DMS53 treated with DMSO at 0.1 percent for 48 hours (cell line): ENCODE results near the gene MAGEC3.
"Not testable (repeated sequence)": the region's sequence is repeated elsewhere in the genome, so short reads cannot be mapped to it uniquely, and the experiment has no call there.

Experiments
- DNase-seq: peaks from one replicate; lab custom pipeline; 2025; ENCODE audit not compliant: unreplicated experiment; lab: John Stamatoyannopoulos, UW

The MAGEC3 gene, protein sequence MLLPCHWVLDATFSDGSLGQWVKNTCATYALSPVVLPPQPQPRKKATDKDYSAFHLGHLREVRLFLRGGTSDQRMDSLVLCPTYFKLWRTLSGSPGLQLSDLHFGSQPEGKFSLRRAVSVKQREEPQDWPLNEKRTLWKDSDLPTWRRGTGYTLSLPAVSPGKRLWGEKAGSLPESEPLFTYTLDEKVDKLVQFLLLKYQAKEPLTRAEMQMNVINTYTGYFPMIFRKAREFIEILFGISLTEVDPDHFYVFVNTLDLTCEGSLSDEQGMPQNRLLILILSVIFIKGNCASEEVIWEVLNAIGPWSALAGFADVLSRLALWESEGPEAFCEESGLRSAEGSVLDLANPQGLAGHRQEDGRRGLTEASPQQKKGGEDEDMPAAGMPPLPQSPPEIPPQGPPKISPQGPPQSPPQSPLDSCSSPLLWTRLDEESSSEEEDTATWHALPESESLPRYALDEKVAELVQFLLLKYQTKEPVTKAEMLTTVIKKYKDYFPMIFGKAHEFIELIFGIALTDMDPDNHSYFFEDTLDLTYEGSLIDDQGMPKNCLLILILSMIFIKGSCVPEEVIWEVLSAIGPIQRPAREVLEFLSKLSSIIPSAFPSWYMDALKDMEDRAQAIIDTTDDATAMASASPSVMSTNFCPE

DNA sequence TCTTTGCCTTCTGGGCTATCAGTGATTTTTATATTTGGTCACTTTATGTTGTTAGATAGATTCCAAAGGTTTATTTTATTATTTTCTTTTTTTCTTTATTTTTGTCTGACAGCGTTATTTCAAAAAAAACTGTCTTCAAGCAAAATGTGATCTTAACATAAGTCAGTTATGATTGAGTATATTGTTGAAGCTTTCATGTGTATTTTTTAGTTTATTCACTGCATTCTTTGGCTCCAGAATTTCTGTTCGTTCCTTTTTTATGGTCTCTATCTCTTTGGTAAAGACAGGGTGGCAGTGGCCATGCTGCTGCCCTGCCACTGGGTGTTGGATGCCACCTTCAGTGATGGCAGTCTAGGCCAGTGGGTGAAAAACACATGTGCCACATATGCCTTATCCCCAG, at the start of gene MAGEC3:
TSS of gene MAGEC3 (plus strand) at position 301 of the 400 bp plus-strand sequence. CDS start at position 301, 0 bp downstream.
- no peak for DNase-seq

DNA sequence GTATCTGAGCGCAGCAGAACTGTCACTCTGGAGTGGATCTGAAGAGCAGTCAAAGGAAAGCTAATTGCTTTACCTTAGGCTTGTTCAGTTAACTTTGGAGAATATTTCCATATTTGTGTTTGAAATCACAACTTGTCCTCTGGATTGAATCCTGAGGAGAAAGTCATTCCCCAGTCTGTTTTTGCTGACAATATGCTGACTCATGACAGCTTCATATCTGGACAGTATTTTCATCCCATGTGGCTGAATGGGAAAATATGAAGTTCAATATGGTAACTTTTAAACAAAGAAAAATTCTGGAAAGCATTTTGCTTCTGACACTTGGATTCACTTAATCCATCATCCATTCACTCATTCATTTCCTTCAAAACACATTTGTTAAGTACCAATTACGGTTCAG, 46.3 kb upstream of the MAGEC3 start:
- no peak for DNase-seq

DNA sequence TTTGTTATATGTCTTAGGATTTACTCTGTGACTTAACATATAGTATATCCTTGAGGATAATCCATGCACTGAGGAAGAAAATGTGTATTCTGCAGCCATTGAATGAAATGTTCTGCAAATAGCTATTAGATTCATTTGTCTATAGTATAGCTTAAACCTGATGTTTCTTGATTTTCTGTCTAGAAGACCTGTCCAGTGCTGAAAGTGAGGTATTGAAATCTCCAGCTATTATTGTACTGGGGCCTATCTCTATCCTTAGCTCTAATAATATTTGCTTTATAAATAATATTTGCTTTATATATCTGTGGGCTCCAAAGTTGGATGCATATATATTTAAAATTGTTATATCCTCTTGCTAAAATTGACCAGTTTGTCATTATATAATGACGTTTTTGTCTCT, 26.7 kb upstream of the MAGEC3 start:
- DNase-seq, result no peak

DNA sequence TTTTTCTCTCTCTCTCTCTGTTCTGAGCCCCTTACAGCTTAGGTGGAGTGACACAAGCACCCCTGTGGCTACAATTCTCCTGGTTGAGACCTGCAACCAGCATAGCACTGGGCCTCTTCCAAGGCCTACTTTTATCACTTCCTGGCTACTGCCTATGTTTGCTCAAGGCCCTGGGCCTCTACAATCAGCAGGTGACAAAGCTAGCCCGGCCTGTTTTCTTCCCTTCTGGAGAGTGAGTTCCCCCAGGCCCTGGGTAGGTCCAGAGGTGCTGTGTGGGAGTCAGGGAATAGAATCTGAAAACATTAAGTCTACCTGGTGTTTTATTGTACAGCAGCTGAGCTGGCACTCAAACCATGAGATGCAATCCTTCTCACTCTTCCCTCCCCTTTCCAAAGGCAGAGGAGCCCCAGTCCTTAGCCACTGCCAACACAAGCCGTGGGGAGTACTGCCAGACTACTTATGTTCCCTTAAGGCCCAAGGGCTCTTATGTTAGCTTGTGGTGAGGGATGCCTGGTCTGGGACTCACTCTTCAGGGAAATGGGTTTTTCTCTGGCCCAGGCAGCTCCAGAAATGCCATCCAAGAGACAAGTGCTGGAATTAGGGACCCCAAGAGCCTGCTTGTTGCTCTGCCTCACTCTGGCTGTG, 23.8 kb upstream of the MAGEC3 start:
- DNase-seq, result peak; percentile 45

DNA sequence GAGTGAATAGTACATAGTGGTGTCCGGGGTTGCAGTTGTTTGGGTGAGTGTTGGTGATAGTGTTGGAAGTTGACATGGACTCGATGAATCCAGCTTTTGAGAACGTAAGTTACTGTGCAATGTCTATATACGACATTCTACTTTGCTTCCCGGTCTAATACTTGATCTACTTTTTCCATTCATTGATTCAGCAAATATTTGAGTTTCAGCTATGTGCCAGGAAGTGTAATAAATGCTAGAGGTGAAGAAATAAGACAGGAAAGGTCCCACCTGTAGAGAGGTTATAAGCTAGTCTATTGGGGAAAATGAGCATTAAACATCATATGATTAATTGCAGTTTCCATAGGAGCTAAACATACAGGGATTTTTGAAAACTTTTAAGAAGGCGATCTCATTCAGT, 22.2 kb upstream of the MAGEC3 start:
- no peak for DNase-seq

DNA sequence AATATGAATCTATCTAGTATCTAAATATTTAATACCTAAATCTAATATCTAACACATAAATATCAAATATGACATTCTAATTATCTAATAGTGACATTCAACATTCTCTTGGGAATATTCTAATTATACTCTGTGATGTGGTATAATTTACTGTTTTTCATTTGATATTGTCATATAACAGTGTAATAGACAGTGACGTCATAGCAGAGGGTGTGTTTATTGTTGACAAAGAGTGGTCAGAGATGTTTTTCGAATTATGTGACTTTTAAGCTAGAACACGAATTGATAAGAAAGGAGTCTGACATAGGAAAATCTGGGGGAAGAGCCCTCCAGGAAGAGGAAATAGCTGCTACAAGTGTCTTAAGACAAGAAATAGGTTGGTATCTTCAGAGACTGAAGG, 5.9 kb upstream of the MAGEC3 start:
- no peak for DNase-seq

DNA sequence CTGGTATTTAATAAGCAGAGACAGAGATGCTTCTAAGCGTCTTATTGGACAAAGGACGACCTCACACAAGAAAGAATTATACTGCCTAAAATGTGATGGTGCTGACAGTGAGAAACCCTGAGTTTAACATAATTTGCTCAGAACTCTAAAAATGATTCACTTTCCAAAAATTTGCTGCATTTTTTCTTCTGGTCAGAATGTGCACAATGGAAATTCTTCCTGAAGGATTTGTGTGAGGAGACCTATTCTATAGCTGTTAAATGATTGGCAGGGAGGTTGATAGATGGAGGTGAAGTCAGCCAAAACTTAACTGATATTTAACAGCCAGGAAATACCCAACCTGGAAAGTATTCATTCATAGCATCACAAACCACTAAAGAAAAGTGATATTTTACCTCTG, 1.7 kb downstream of the MAGEC3 start:
- DNase-seq, result no peak

DNA sequence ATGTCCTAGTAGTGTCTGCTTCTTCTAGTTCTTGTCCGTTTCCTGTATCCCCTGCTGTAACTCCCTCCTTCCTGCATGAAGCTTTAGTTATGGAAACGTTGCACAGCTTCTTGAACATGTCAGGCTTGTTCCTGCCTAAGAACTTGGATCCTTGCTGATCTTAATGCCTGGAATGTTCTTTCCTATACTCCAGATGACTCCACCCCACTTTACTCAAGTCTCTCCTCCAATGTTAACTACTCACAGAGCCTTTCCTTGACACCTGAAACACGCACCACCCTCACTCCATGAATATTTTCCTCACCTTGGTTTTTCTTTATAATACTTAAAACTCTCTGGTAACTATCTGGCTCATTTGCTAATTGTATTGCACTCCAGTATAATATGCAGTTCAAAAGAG, 19.4 kb downstream of the MAGEC3 start:
- DNase-seq, result no peak

DNA sequence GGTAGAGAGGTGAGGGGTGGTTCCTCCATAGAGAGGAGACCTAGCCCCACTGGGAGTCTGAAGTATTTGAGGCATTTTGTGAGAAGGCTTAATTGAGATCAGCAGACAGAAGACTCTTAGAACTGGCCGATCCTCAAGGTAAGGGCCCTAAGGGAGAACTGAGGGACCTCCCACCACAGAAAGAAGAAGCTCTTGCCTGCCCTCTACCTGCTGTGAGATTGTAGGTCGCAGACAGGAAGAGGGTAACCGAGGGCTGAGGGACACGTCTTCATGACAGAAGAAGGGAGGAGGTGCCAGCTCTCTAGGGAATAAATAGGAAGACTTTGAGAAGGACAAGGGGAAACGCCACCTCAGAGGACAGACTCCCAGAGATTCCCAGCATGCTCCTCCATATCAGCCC, 41.5 kb downstream of the MAGEC3 start:
- DNase-seq, result no peak

DNA sequence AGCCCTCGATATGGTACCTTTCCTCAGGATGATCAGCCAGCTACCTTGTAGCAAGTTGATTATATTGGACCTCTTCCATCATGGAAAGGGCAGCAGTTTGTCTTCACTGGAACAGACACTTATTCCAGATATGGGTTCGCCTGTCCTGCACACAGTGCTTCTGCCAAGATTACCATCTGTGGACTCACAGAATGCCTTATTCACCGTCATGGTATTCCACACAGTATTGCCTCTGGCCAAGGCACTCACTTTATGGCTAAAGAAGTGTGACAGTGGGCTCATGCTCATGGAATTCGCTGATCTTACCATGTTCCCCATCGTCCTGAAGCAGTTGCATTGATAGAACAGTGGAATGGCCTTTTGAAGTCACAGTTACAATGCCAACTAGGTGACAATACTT, 50.7 kb downstream of the MAGEC3 start:
- not testable (repeated sequence) for DNase-seq

DNA sequence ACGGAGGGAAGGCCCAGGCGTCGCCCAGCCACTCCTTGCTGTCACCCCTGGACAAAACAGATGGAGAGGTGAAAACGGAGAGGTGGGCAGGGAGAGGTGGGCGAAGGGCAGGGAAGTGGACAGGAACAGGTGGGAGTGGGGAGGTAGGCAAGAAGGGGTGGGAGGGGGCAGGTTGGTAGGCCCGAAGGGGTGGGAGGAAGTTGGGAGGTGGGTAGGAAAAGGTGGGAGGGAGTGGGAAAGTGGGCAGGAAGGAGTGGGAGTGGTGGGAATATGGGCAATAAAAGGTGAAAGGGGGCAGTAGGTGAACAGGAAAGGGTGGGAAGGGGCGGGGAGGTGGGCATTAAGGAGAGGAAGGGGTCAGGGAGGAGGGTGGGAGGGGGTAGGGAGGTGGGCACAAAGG, 56.6 kb downstream of the MAGEC3 start:
- no peak for DNase-seq

DNA sequence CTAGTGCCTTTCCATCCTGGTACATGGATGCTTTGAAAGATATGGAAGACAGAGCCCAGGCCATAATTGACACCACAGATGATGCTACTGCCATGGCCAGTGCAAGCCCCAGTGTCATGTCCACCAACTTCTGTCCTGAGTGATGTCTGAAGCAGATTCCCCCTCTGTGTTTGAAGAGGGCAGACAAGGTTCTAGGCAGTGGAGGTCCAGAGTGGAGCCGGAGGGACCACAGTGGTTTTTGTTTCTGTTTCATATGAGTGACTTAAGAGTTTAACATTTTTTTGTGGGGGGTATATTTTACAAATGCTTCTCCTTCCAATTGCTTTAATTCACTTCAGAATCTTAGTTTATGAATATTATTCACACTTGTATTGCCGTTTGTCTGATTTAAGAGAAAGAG, 59.6 kb downstream of the MAGEC3 start:
- no peak for DNase-seq

DNA sequence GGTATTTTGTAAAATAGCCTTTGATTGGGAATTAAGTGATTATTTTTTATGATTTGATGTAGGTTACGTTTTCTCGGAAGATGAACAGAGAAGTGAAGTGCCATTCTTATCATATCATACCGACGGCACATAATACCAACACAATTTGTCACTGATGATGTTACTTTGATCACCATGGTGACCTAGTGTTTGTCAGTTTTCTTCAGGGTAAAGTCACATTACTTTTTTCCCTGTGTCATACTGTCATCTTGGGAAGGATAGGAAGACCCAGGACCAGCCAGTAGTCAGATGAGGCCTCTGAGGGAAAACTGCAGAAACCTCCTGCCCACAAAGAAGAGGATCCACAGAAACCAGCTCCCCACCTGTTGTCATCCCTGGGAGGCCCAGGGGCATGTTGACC, 64.2 kb downstream of the MAGEC3 start:
- no peak for DNase-seq

DNA sequence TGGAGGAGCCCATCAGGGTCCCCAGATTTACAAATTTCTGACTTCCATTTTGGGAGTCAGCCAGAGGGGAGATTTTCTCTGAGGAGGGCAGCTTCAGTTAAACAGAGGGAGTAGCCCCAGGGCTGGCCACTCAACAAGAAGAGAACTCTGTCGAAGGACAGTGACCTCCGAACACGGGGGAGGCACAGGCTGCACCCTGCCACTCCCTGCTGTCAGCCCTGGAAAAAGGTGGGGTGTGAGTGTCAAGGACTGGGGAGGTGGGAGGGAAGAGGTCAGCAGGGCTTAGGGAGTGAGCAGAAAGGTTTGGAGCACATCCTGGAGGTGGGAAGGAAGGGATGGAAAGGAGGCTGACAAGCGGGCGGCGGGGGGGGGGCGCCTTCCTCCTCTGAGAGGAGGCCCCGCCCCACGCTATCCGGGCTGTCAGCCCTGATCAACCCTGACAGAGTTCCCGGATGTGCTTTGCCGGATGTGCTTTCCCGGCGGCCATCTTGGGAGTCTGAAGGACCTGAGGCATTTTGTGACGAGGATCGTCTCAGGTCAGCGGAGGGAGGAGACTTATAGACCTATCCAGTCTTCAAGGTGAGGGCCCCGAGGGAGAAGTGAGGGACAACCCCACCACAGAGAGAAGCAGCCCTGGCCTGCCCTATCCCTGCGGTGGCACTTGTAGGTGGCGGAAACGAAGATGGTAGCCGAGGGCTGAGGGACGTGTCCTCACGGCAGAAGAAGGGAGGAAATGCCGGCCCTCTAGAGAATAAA, 65.5 kb downstream of the MAGEC3 start, which contains the start of gene MAGEC1:
TSS of gene MAGEC1 (plus strand) at position 495 of the 756 bp plus-strand sequence. CDS start 1,179 bp downstream, outside the sequence.
- no peak for DNase-seq

DNA sequence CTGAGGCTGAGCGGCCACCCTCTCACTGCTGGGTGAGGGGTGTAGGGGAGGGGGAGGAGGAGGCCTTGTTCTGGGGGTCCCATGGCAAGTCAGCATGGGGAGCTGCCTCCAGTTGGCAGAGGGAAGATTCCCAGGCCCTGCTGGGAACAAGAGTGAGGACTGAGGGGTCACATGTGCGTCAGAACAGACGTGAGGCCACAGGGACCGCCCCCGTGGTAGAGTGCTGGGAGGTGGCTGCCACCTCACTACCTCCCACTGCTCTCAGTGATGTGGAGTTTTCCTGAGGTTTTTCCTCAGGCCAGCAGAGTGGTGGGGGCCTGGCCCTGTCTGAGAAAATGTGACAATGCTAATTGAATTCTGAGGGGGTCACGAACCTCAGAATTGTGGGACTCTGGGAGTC, 66.1 kb downstream of the MAGEC3 start:
- DNase-seq, result no peak

DNA sequence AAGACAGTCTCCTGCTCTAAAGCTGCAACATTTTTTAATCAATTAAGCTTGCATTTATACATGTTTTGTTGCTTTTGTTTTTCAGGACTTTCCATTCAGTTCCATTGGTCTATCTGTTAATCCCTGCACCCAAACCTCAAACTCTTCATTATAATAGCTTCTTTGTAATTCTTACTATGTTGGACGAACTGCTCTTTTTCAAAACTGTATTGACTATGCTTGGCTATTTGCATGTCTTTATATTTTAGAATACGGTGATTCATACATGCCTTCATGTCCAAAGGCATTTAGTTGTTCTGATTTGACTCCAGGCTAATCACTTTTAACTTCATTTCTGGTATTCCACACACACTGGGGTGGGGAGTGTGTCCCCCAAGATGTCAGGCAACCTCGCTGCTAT, 79.7 kb downstream of the MAGEC3 start:
- no peak for DNase-seq

DNA sequence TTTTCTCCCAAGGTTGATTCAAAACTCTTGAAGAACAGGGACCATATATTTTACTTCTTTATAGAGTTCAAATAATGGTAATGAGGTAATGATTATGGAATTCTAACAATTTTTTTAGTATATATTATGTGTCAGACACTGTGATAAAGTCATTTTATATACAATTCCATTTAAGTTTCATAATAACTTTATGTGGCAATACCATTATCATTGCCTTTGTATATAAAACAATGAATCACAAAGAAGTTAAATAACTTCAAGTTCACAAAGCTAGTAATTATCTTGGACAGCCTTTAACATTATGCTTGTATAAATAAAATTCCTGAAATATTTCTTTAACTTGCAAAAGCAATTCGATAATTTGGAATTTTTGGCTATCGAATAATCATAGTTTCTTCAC, 86.2 kb downstream of the MAGEC3 start:
- DNase-seq, result no peak

DNA sequence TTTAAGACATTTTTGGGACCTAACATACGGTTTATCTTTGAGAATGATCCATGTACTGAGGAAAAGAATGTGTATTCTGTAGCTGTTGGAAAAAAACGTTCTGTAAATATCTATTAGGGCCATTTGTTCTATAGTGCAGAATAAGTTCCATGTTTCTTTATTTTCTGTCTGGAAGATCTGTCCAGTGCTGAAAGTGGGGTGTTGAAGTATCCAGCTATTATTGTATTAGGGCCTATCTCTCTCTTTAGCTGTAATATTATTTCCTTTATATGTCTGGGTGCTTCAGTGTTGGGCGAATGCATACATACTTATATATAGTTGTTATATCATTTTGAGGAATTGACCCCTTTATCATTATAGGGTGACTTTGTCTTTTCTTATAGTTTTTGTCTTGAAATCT, 90.3 kb downstream of the MAGEC3 start:
- DNase-seq, result no peak

DNA sequence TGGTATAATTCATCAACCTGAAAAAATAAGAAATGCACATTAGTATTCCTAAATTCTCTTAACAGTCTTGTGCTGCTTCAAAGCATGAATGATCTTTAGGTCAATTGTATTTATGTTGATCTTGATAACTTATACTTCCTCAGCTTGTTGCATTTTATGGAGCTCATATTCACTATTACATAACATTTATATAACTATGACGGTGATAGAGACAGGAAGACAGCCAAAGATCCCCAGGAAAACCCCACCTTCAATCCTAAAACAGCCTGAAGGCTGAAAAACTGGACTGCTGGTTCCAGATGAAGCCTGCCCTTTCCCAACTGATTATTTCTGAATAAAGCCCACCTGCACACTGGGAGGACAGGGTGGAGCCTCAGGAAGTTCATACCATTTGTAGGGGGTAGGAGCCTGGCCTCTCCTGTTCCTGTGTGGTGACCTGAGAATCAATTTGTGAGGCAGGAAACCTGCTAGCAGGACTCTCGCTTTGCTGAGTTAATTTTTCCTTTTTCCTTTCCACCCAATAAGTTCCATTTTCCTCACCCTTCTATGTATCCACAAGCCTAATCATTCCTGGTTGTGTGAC, 96.0 kb downstream of the MAGEC3 start:
- DNase-seq, result no peak

DNA sequence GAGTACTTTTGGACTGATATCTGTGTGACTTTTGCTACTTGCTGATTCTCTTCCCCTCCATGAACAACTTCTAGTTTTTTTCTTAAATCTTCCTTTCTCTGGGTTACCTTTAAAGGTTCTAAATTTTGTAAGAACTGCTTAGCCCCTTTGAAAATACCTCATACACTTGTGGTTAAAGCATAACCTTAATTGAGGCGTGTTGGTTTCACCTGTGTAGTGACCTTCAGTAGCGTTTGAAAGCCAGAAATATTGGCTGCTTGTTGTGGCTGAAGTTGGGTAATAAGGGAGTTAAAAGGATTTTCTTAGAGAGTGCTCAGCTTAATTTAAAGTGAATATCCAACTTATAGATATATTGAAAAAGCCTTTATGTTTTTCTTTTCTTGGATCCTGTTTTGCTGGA, 97.5 kb downstream of the MAGEC3 start:
- DNase-seq, result no peak

DNA sequence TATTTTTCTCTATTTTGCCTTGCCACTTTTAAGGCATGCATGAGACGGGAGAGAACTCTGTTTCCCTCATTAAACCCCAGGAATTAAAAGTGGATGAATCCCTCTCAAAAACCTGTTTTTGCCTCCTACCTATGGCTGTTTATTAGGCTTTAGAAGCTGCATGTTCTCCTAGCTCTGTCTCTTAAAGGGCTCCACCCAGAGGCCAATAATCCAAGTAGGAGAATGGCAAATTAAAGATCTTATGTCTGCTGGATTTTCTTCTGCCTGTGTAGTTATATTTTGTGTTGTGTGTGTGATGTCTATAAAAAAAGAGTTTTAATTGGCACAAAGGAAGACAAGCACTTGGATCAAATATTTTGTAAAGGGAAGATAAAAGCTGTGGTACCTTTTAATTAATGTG, 98.0 kb downstream of the MAGEC3 start:
- no peak for DNase-seq
